MCF 10A (cell line): ENCODE measurements around the gene PAK6. TPM values are rescaled to one million over a fixed set of nuclear protein-coding genes. Genes with fewer than 3 reads are reported as not detected.

Source experiments
- BruUV-seq: library from RNA; stranded (reverse); fragments of 400-500 nt; replicated peaks from 2 replicates; lab custom pipeline; 2021; lab: Mats Ljungman, UMichigan
- CTCF ChIA-PET: fragments of 300-600 bp; sonication (Branson Sonifier 250); formaldehyde crosslinking; extraction: SDS; loops from one replicate; lab custom pipeline; 2021; ENCODE audit warnings: antibody characterized with exemption, inconsistent platforms; lab: Yijun Ruan, JAX
- POLR2A ChIA-PET: fragments of 300-600, 350-650 bp; sonication (Branson Sonifier 250); formaldehyde crosslinking; extraction: SDS; loops from one replicate; lab custom pipeline; 2020; ENCODE audit warnings: antibody characterized with exemption, inconsistent platforms; lab: Yijun Ruan, JAX
- DNase-seq: peaks from one replicate; pipeline ENCODE4 v3.0.0-alpha.2; 2018; ENCODE audit not compliant: unreplicated experiment
- H3K27ac Mint-ChIP-seq: one replicate; pipeline ENCODE4 v1.8.0; 2022; ENCODE audit warnings: mild to moderate bottlenecking, low read depth, mixed read lengths; ENCODE audit not compliant: unreplicated experiment
- H3K27me3 Mint-ChIP-seq: one replicate; pipeline ENCODE4 v1.8.0; 2022; ENCODE audit warnings: mixed read lengths; ENCODE audit not compliant: insufficient read depth, unreplicated experiment
- H3K36me3 Mint-ChIP-seq: one replicate; pipeline ENCODE4 v1.8.0; 2022; ENCODE audit warnings: mild to moderate bottlenecking, moderate library complexity, mixed read lengths; ENCODE audit not compliant: insufficient read depth, unreplicated experiment
- H3K4me1 Mint-ChIP-seq: one replicate; pipeline ENCODE4 v1.8.0; 2022; ENCODE audit warnings: mixed read lengths; ENCODE audit not compliant: insufficient read depth, unreplicated experiment
- H3K4me3 Mint-ChIP-seq: one replicate; pipeline ENCODE4 v1.8.0; 2022; ENCODE audit warnings: mild to moderate bottlenecking, moderate library complexity, mixed read lengths; ENCODE audit not compliant: unreplicated experiment
- H3K9me3 Mint-ChIP-seq: one replicate; pipeline ENCODE4 v1.8.0; 2022; ENCODE audit warnings: mixed read lengths; ENCODE audit not compliant: unreplicated experiment
- CTCF ChIP-seq: fragments of 200-600 bp; IDR thresholded peaks from one replicate; pipeline ENCODE4 v1.8.0; 2022; ENCODE audit warnings: antibody characterized with exemption, mild to moderate bottlenecking; ENCODE audit not compliant: unreplicated experiment
- intact Hi-C: fragments of 100-400 bp; cut with micrococcal nuclease; formaldehyde crosslinking; loops from 2 replicates; pipeline ENCODE4 v1.14.1; 2022
- total RNA-seq: library from RNA; stranded (reverse); gene quantifications from 2 replicates; pipeline ENCODE4 v1.2.3, GENCODE V29; 2022

The PAK6 gene
- total RNA-seq, 1 experiment from 2014 or later = 9.3 TPM

DNA sequence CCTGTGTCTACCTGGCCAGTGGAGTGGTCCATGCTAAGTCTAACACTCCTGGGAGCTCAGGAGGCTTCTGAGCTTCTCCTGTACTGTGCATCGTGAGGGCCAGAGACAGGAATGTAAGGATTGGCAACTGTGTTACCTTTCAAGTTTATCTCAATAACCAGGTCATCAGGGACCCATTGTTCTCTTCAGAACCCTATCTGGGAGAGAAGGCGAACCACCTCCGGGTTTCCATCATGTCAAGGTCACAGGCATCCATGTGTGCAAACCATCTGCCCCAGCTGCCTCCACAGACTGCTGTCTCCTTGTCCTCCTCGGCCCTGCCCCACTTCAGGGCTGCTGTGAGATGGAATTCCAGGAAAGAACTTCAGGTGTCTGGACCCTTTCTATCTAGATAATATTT lies 38.1 kb downstream of the PAK6 start:
- ChIA-PET CTCF (interaction anchor here (0.5 to 14.7 kb wide), 11 partner anchors 7 to 236 kb away, joined by 3 to 657 read pairs (median 75); partner anchors contain the start of genes CCDC9B and PLCB2), POLR2A (no interaction called here)
- Mint-ChIP-seq H3K36me3 (peaks cover 17% of the 10 kb centered on the region), H3K9me3 (no peaks in the 10 kb centered on the region), H3K4me3 (no peak overlapping the region), H3K4me1 (no peaks in the 10 kb centered on the region), H3K27me3 (no peaks in the 10 kb centered on the region), H3K27ac (no peak overlapping the region)
- TF ChIP-seq CTCF = no peak
- BruUV-seq = no TSS peak
- DNase-seq = no peak
- intact Hi-C loops = loop anchor here (10.0 kb wide), 2 partner anchors 172 to 492 kb away; partner anchors contain the start of genes BMF and FSIP1

- Mint-ChIP-seq H3K9me3 (no peaks in the 10 kb centered on the region), H3K27ac (no peak overlapping the region), H3K4me3 (no peak overlapping the region), H3K36me3 (peaks cover 17% of the 10 kb centered on the region), H3K4me1 (no peaks in the 10 kb centered on the region), H3K27me3 (no peaks in the 10 kb centered on the region)
- ChIA-PET CTCF (interaction anchor here (0.7 to 14.7 kb wide), 12 partner anchors 12 to 236 kb away, joined by 3 to 657 read pairs (median 24); partner anchors contain the start of genes CCDC9B and PLCB2), POLR2A (interaction anchor here (1.2 kb wide), 1 partner anchor 145 kb away, joined by 3 read pairs; no protein-coding TSS in a partner anchor)
- BruUV-seq = no TSS peak
- intact Hi-C loops = loop anchor here (10.0 kb wide), 2 partner anchors 173 to 493 kb away; partner anchors contain the start of genes BMF and FSIP1
- DNase-seq = no peak
- no peak for TF ChIP-seq CTCF
Observed at GRCh38 chr15:40277471-40277870, 38.6 kb downstream of the PAK6 start.

DNA sequence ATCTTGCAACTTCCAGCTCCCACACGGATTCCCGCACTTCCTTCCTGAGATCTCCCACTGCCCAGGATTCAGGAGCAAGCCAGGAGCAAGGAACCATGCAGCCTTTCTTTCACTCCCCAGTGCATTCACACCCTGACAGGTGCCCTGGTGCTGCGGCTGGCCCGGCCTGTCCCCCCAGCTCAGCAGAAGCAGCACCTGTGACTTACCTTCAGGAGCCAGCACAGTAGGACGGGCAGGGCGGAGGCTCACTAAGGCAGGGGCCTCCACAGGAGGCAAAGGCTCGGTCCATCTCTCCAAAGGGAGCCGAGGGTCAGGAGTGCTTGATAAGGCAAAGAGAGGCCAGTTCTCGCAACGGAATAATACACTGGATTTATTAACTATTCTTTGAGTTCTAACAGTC lies 39.2 kb downstream of the PAK6 start:
- no TSS peak for BruUV-seq
- DNase-seq = no peak
- Mint-ChIP-seq H3K4me3 (no peak overlapping the region), H3K27me3 (no peaks in the 10 kb centered on the region), H3K36me3 (peaks cover 17% of the 10 kb centered on the region), H3K4me1 (no peaks in the 10 kb centered on the region), H3K9me3 (no peaks in the 10 kb centered on the region), H3K27ac (no peak overlapping the region)
- POLR2A ChIA-PET = interaction anchor here (0.7 to 1.2 kb wide), 2 partner anchors 144 to 422 kb away, joined by 3 to 4 read pairs; no protein-coding TSS in a partner anchor
- CTCF ChIA-PET = interaction anchor here (0.9 to 14.7 kb wide), 15 partner anchors 11 to 152 kb away, joined by 3 to 657 read pairs (median 8); partner anchors contain the start of genes CCDC9B, IVD and PLCB2
- TF ChIP-seq CTCF = no peak
- intact Hi-C loops = loop anchor here (10.0 kb wide), 2 partner anchors 173 to 493 kb away; partner anchors contain the start of genes BMF and FSIP1

GRCh38 chr15:40279437-40280141 lies 40.7 kb downstream of the PAK6 start:
- DNase-seq = peak; percentile 65
- peaks cover 11% of the 10 kb centered on the region for H3K36me3 Mint-ChIP-seq
- H3K4me1 Mint-ChIP-seq = no peaks in the 10 kb centered on the region
- no peaks in the 10 kb centered on the region for H3K27me3 Mint-ChIP-seq
- no peak overlapping the region for H3K27ac Mint-ChIP-seq
- ChIA-PET CTCF (interaction anchor here (0.6 to 14.7 kb wide), 45 partner anchors 9 to 1128 kb away, joined by 3 to 657 read pairs (median 5); partner anchors contain the start of genes CCDC32, CCDC9B, IVD and PLCB2), POLR2A (interaction anchor here (0.7 to 2.1 kb wide), 10 partner anchors 38 to 233 kb away, joined by 3 to 11 read pairs (median 4); partner anchors contain the start of genes CCDC9B and IVD)
- peak; percentile 93 for TF ChIP-seq CTCF
- H3K9me3 Mint-ChIP-seq = no peaks in the 10 kb centered on the region
- no TSS peak for BruUV-seq
- intact Hi-C loops = loop anchor here (1.0 to 10.0 kb wide), 5 partner anchors 31 to 495 kb away; partner anchors contain the start of genes BMF and FSIP1
- no peak overlapping the region for H3K4me3 Mint-ChIP-seq
